GM19395 (cell line): ENCODE data around the gene OR5K1.

Experiments
- ATAC-seq: cut with Tn5 transposase; IDR thresholded peaks from one replicate; pipeline ENCODE4 v1.9.1; 2021; ENCODE audit warnings: mild to moderate bottlenecking, moderate library complexity; ENCODE audit not compliant: unreplicated experiment

Gene OR5K1

DNA sequence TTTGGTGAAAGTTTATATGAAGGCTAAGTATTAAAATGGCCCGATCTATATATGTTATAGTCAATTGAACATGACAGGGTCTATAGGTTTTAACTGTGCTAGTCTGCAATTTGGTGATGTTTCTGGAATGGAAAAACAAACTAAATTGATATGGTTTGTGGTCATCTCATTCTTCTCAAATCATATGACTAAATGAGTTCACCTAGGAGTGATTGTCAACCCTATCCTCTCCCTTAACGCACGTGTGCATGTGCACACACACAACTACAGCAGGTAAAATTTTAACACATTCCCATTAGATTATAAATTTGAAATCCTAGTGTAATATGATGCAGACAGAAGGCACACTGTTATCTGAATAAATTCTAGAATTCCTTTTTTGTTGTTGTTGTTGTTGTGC, 50.7 kb downstream of the OR5K1 start:
- ATAC-seq, result no peak

DNA sequence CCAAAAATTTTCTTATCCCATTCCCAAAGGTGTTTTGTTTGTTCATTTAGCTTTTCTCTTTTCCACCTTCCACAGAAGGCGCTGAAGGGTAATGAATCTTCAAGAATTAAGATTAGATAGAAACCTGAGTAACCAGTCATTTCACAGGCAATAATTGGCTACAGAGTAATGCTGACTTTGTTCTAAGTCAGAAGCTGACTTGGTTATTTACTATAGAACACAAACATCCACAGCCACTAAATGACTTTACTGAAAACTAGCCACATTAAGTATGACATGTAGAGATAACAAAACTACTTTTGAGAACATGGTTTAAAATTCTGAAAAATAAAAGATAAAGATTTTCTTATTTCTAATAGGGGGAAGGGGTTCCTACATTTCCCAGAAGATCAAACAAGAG, 51.9 kb downstream of the OR5K1 start:
- no peak for ATAC-seq

DNA sequence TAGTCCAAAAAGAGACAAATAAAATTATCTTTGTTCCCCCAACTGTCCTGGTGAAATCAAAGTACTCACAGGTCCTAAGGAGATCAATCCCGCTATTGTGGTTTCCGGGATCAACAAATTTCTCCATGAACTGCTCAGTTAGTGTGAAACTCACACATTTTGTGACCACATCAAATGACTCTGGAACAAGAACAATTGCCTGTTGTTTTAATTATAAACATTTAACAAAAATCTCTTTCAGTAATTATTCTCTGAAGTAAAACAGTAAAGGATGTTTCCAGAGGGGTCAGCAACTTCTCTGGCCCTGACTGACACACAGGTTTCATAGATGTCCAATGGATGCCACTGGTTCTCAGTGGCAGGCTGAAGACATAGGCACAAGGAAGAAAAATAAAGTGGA, 55.8 kb downstream of the OR5K1 start:
- no peak for ATAC-seq

- no peak for ATAC-seq
These were observed 56.4 kb downstream of the OR5K1 start for GRCh38 chr3:98519351-98519750.

DNA sequence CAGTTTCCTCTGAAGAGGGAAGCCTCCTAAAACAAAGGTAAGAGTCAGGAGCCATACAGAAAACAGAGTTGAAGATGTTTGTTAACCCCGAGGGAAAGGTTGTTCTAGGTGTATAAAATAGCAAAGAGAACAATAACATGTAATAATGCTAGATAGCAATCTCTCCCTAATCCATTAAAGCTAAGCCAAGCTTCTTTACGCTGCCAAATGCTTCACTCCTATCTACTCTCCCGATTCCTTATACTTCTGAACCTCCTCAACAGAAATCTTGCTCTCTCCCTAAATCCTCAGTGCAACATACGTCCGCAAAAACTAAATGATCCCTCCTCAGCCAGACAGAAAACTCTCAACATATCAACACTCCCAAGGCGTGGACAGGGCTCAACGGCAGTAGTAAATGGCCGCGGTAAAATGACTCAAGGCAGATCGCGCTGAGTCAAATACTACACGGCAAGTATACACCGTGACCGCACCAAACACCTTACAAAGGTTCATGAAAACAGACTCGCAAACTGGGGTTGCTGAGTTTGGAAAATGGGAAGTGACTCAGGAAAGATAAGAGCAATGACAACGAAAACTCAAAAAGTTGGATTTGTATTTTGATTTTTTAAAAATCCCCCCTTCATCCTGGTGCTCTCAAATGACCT, 59.0 kb downstream of the OR5K1 start:
- peak; percentile 51 for ATAC-seq
